Measurements from ENCODE around the gene RPGRIP1L. TPM values are rescaled to one million over a fixed set of nuclear protein-coding genes. Genes with fewer than 3 reads are reported as not detected.
A peak's percentile ranks its signal among the peaks of the same experiment; 100 is the strongest.

Gene RPGRIP1L
- total and polyA plus RNA-seq, 2 of the 13 experiments (the other 11 are each of a cell fraction or from before 2014, with no cell fraction given): 5.0 to 13.5 TPM

DNA sequence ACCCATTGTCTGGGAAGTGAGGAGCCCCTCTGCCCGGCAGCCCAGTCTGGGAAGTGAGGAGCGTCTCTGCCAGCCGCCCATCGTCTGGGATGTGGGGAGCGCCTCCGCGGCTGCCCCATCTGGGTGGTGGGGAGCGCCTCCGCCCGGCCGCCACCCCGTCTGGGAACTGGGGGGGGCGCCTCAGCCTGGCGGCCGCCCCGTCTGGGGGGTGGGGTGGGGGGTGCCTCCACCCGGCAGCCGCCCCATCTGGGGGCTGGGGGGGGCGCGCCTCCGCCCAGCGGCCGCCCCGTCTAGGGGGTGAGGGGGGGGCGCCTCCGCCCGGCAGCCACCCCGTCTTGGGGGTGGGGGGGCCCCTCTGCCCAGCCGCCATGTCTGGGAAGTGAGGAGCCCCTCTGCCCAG, 78.4 kb downstream of the RPGRIP1L start (continued):
- no peak for TF ChIP-seq HMGXB3 (CRISPR knock-in tag; IDR thresholded peaks at IDR 0.05; ENCODE audit: borderline replicate concordance)
- no peak for TF ChIP-seq JUN (CRISPR knock-in tag; IDR thresholded peaks at IDR 0.05)

GRCh38 chr16:53622315-53622714, 81.3 kb downstream of the RPGRIP1L start:
- no peak for ATAC-seq
- CTCF ChIA-PET (ENCODE audit: low intra/inter-chr PET ratio, low total read pairs): no interaction called here
- POLR2A ChIA-PET: no interaction called here
- no peaks in the 10 kb centered on the region for H3K79me2 ChIP-seq (ENCODE audit: insufficient read depth, low read length)
- no peak overlapping the region for H3K9ac ChIP-seq (ENCODE audit: insufficient read depth, low read depth, low read length)
- FAIRE-seq: no peak
- no peaks in the 10 kb centered on the region for H3K9me3 ChIP-seq (ENCODE audit: low read length)
- H4K20me1 ChIP-seq (ENCODE audit: insufficient read depth, low read length): no peaks in the 10 kb centered on the region
- H3K4me1 ChIP-seq (ENCODE audit: insufficient read depth, low read length): no peaks in the 10 kb centered on the region
- no TSS peak for BruUV-seq (replicated peaks)
- H3K4me3 ChIP-seq (replicated peaks in 1 of 3; ENCODE audit: insufficient read depth in 1 of 3, low read depth in 2 of 3, low read length in 3 of 3): no peak overlapping the region
- no peak overlapping the region for H3K27ac ChIP-seq (ENCODE audit: extremely low read length, insufficient read depth, low read length)
- WGBS (ENCODE audit: low lambda C conversion rate): 95% methylated on average over 6 of the region's 6 CpGs
- no peak overlapping the region for H3K4me2 ChIP-seq (ENCODE audit: low read depth, low read length)
- TF ChIP-seq BHLHE40 (IDR thresholded peaks at IDR 0.05; ENCODE audit: low read length) (no peak), SYNCRIP (IDR thresholded peaks at IDR 0.05; ENCODE audit: insufficient read depth, low read depth, low read length) (no peak), EZH2 (conservative IDR thresholded peaks at IDR 0.05; ENCODE audit: low read depth, low read length) (no peak), ZNF180 (CRISPR knock-in tag; IDR thresholded peaks at IDR 0.05; ENCODE audit: borderline replicate concordance, low read depth) (no peak), CREB1 (IDR thresholded peaks at IDR 0.05) (peak; percentile 51; the same call in 1 of the 2 replicates), CREB1 (CRISPR knock-in tag; IDR thresholded peaks at IDR 0.05) (no peak), ZNF83 (CRISPR knock-in tag; IDR thresholded peaks at IDR 0.05; ENCODE audit: borderline replicate concordance) (no peak), ZNF121 (CRISPR knock-in tag; IDR thresholded peaks at IDR 0.05) (no peak), ZNF24 (IDR thresholded peaks at IDR 0.05) (no peak), ATF7 (IDR thresholded peaks at IDR 0.05) (peak; percentile 92), ATF7 (CRISPR knock-in tag; IDR thresholded peaks at IDR 0.05) (no peak), ZC3H13 (CRISPR knock-in tag; IDR thresholded peaks at IDR 0.05) (no peak)
- H3K27me3 ChIP-seq (ENCODE audit: control insufficient read depth in 1 of 2, insufficient read depth in 2 of 2, low read length in 2 of 2): no peaks in the 10 kb centered on the region; a peak in 1 of 5 replicates
- H2AFZ ChIP-seq (ENCODE audit: low read length): no peak overlapping the region
- intact Hi-C loops (cut with micrococcal nuclease; ENCODE audit: unreplicated experiment): no loop called here
- DNase-seq (ENCODE audit: low spot score): no peak
- H3K36me3 ChIP-seq (replicated peaks in 1 of 2; ENCODE audit: control insufficient read depth in 1 of 2, insufficient read depth in 2 of 2, low read length in 2 of 2): no peaks in the 10 kb centered on the region
- in situ Hi-C loops (cut with HindIII; ENCODE audit: extremely low pct_ligation_motif_present, low pct_unique_long_range_greater_than_20kb): no loop called here
